Mesodermal cell (in vitro differentiated cells): ENCODE results near the gene RIOK2.
A peak's percentile ranks its signal among the peaks of the same experiment; 100 is the strongest.
"Not testable (repeated sequence)": the region's sequence is repeated elsewhere in the genome, so short reads cannot be mapped to it uniquely, and the experiment has no call there.

Experiments
- H3K27ac ChIP-seq: 2 replicates; pipeline ENCODE4 v1.7.0; 2013; ENCODE audit warnings: mild to moderate bottlenecking, low read depth, low read length, moderate library complexity; ENCODE audit not compliant: severe bottlenecking
- H3K36me3 ChIP-seq: 2 replicates; pipeline ENCODE4 v1.7.1; 2013; ENCODE audit warnings: mild to moderate bottlenecking, low read length, moderate library complexity; ENCODE audit not compliant: control insufficient read depth, insufficient read depth
- H3K4me1 ChIP-seq: one replicate; pipeline ENCODE4 v1.7.1; 2013; ENCODE audit warnings: mild to moderate bottlenecking, low read length; ENCODE audit not compliant: insufficient read depth, control insufficient read depth, poor library complexity, severe bottlenecking
- H3K4me3 ChIP-seq: 2 replicates; pipeline ENCODE4 v1.7.0; 2013; ENCODE audit warnings: low read length, control low read depth, mild to moderate bottlenecking; ENCODE audit not compliant: insufficient read depth, poor library complexity, severe bottlenecking; ENCODE audit errors: extremely low read depth
- H3K9me3 ChIP-seq: 2 replicates; pipeline ENCODE4 v1.7.1; 2013; ENCODE audit warnings: mild to moderate bottlenecking, low read length, moderate library complexity; ENCODE audit not compliant: control insufficient read depth
- WGBS, 2 experiments: methylation state at CpG; one replicate each; pipeline ENCODE4 v1.1.5; 2013; ENCODE audit warnings: missing lambda C conversion rate in 2 of 2; ENCODE audit not compliant: insufficient coverage in 2 of 2; 5-methylcytosine and 5-hydroxymethylcytosine counted together

Gene RIOK2

GRCh38 chr5:97194366-97194765 lies 11.3 kb upstream of the RIOK2 start:
- H3K27ac ChIP-seq, result no peak overlapping the region
- no peaks in the 10 kb centered on the region for H3K9me3 ChIP-seq
- no peak overlapping the region for H3K4me3 ChIP-seq
- 36 to 100% methylated on average over 1 to 2 of the region's 2 CpGs for WGBS, 2 experiments
- H3K36me3 ChIP-seq, result no peaks in the 10 kb centered on the region
- H3K4me1 ChIP-seq, result no peaks in the 10 kb centered on the region

GRCh38 chr5:97193355-97193688 lies 10.3 kb upstream of the RIOK2 start:
- Histone ChIP-seq H3K4me1 (no peaks in the 10 kb centered on the region), H3K4me3 (no peak overlapping the region), H3K9me3 (no peaks in the 10 kb centered on the region), H3K27ac (no peak overlapping the region), H3K36me3 (no peaks in the 10 kb centered on the region)
- 72 to 85% methylated on average over 4 of the region's 4 CpGs for WGBS, 2 experiments

GRCh38 chr5:97192580-97193354 lies 9.7 kb upstream of the RIOK2 start:
- Histone ChIP-seq H3K9me3 (no peaks in the 10 kb centered on the region), H3K27ac (no peak overlapping the region), H3K36me3 (no peaks in the 10 kb centered on the region), H3K4me3 (no peak overlapping the region), H3K4me1 (no peaks in the 10 kb centered on the region)
- 80 to 93% methylated on average over 3 to 4 of the region's 5 CpGs for WGBS, 2 experiments

GRCh38 chr5:97191893-97192292 lies 8.8 kb upstream of the RIOK2 start:
- no peak overlapping the region for H3K27ac ChIP-seq
- H3K4me1 ChIP-seq, result no peaks in the 10 kb centered on the region
- no peaks in the 10 kb centered on the region for H3K36me3 ChIP-seq
- no peak overlapping the region for H3K4me3 ChIP-seq
- H3K9me3 ChIP-seq, result no peaks in the 10 kb centered on the region
- 80 to 100% methylated on average over 1 of the region's 2 CpGs for WGBS, 2 experiments

- no CpG with 5 or more reads among the region's 1 CpG for WGBS, 2 experiments
- H3K4me3 ChIP-seq, H3K4me1 ChIP-seq, H3K36me3 ChIP-seq, H3K27ac ChIP-seq, H3K9me3 ChIP-seq: not testable (repeated sequence)
Observed at GRCh38 chr5:97189523-97189922, 6.5 kb upstream of the RIOK2 start.

DNA sequence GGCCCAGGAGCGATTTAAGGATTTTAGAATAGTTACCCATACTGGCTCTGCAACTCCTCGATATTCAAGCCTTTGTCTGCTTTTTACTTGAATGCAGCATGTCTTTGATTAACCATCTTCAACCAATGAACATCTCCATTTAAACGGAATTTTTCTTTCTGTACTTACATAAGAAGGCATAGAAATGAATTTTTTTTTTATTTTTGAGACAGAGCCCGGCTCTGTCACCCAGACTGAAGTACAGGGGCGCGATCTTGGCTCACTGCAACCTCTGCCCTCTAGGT lies 825 bp upstream of the RIOK2 start:
- H3K36me3 ChIP-seq, result peaks cover 17% of the 10 kb centered on the region
- no peaks in the 10 kb centered on the region for H3K4me1 ChIP-seq
- H3K9me3 ChIP-seq, result no peaks in the 10 kb centered on the region
- WGBS, 2 experiments, result 53 to 54% methylated on average over 4 to 5 of the region's 6 CpGs
- peak overlapping the region; percentile 88 for H3K4me3 ChIP-seq
- H3K27ac ChIP-seq, result no peak overlapping the region

- H3K9me3 ChIP-seq, result no peaks in the 10 kb centered on the region
- WGBS, 2 experiments, result 3 to 7% methylated on average over 2 to 8 of the region's 12 CpGs
Observed at GRCh38 chr5:97182571-97183099, 412 bp downstream of the RIOK2 start.

GRCh38 chr5:97181856-97182545 lies 1.0 kb downstream of the RIOK2 start:
- H3K36me3 ChIP-seq, result peaks cover 34% of the 10 kb centered on the region
- 95 to 98% methylated on average over 2 of the region's 4 CpGs for WGBS, 2 experiments
- H3K4me3 ChIP-seq, result peak overlapping the region; percentile 88
- no peak overlapping the region for H3K27ac ChIP-seq
- no peaks in the 10 kb centered on the region for H3K9me3 ChIP-seq
- no peaks in the 10 kb centered on the region for H3K4me1 ChIP-seq

More at GRCh38 chr5:97182571-97183099, 412 bp downstream of the RIOK2 start:
- peak overlapping the region; percentile 88 for H3K4me3 ChIP-seq
- peaks cover 29% of the 10 kb centered on the region for H3K36me3 ChIP-seq
- H3K27ac ChIP-seq, result peak overlapping the region; percentile 99
- no peaks in the 10 kb centered on the region for H3K4me1 ChIP-seq

- not testable (repeated sequence) for H3K27ac ChIP-seq, H3K4me1 ChIP-seq, H3K9me3 ChIP-seq, H3K4me3 ChIP-seq
- WGBS, 2 experiments, result no CpG with 5 or more reads among the region's 3 CpGs
- peaks cover 58% of the 10 kb centered on the region for H3K36me3 ChIP-seq
Observed at GRCh38 chr5:97179457-97179856, 3.6 kb downstream of the RIOK2 start.

DNA sequence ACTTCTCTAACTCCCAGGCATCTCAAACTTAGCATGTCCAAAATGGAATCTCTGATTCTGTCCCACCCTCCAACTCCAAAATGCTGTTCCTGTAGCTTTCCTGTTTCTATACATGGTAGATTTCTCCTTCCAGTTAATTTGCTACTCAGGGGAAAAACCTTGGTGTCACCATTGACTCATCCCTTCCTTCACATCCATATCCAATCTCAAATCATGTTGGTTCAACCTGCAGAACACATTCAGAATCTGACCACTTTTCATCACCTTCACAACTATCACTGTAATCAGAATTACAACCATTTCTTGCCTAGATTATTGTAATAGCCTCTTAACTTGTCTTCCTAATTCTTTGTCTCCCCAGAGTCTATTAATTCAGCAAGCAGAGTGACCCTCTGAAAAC lies 10.8 kb downstream of the RIOK2 start:
- H3K4me1 ChIP-seq, result no peaks in the 10 kb centered on the region
- H3K27ac ChIP-seq, result no peak overlapping the region
- peaks cover 78% of the 10 kb centered on the region for H3K36me3 ChIP-seq

GRCh38 chr5:97171703-97172102 lies 11.3 kb downstream of the RIOK2 start:
- H3K9me3 ChIP-seq, result no peaks in the 10 kb centered on the region
- no peak overlapping the region for H3K4me3 ChIP-seq
- peaks cover 79% of the 10 kb centered on the region for H3K36me3 ChIP-seq
- WGBS, 2 experiments, result 100% methylated on average over 2 of the region's 3 CpGs
- H3K4me1 ChIP-seq, result no peaks in the 10 kb centered on the region
- H3K27ac ChIP-seq, result no peak overlapping the region

More for the DNA sequence above, 10.8 kb downstream of the RIOK2 start:
- Histone ChIP-seq H3K9me3 (no peaks in the 10 kb centered on the region), H3K4me3 (no peak overlapping the region)
